HG02571 (cell line): Measurements from ENCODE around the gene MYO1D.
A peak's percentile ranks its signal among the peaks of the same experiment; 100 is the strongest.
"Not testable (repeated sequence)": the region's sequence is repeated elsewhere in the genome, so short reads cannot be mapped to it uniquely, and the experiment has no call there.

Source experiments
- ATAC-seq: cut with Tn5 transposase; IDR thresholded peaks from one replicate; pipeline ENCODE4 v1.9.1; 2021; ENCODE audit warnings: mild to moderate bottlenecking, moderate library complexity; ENCODE audit not compliant: unreplicated experiment

The MYO1D gene

DNA sequence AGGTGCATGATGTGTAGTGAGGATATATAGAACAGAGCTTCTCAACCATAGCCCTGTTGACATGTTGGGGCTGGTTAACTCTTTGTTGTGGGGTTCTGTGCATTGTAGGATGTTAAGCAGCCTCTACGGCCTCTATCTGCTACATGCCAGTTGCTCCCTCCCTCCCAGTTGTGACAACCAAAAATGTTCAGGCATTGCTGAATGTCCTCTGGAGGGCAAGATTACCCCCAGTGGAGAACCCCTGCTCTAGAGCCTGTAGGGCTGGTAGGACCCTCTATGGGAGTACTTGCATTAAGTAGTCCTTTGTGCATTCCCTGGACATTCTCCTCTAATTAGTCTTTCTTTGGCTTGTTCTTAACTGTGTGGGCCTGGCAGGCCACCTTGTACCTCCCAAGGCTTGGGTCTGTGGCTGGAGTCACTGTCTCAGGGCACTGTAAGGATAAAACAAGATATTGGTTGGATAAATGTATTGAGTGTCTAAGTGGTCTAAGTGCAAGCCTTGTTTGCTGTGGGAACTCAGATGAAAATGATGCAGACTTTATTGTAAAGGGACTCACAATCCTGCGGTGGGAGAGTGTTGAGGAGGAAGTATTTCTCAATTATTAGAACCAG is 19.8 kb upstream of the MYO1D start:
- ATAC-seq: no peak

DNA sequence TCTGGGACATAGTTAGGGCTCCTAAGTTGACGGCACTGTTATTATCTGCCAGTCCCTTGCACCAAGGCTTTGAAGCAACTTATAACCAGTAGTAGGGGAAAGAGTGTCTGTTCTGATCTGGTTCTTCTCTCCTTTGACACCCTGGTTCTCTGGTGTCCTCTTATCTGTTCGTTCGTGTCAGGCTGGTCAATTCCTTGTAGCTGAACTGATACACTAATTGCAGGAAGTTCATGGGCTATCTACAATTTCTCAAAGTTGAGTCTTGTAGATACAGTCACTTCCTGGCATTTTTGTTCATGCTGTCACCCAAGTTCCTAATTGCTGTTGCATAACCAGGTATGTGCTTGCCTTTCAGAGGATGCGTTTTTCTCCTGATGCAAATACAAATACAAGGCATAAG is 17.3 kb upstream of the MYO1D start:
- no peak for ATAC-seq

DNA sequence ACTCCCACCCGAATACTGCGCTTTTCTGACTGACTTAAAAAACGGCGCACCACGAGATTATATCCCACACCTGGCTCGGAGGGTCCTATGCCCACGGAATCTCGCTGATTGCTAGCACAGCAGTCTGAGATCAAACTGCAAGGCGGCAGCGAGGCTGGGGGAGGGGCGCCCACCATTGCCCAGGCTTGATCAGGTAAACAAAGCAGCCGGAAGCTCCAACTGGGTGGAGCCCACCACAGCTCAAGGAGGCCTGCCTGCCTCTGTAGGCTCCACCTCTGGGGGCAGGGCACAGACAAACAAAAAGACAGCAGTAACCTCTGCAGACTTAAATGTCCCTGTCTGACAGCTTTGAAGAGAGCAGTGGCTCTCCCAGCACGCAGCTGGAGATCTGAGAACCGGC is 10.5 kb upstream of the MYO1D start:
- ATAC-seq: not testable (repeated sequence)

DNA sequence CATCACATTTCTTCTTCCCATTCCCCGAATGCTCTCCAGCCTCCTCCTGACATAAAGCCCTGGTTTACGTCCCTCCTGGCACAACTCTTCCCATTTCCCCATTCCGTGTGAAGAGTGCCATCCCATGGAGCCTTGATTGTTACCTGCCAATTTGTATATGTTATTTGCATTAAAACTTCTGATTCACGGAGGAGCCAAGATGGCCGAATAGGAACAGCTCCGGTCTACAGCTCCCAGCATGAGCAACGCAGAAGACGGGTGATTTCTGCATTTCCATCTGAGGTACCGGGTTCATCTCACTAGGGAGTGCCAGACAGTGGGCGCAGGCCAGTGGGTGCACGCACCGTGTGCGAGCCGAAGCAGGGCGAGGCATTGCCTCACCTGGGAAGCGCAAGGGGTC is 10.0 kb upstream of the MYO1D start:
- not testable (repeated sequence) for ATAC-seq

DNA sequence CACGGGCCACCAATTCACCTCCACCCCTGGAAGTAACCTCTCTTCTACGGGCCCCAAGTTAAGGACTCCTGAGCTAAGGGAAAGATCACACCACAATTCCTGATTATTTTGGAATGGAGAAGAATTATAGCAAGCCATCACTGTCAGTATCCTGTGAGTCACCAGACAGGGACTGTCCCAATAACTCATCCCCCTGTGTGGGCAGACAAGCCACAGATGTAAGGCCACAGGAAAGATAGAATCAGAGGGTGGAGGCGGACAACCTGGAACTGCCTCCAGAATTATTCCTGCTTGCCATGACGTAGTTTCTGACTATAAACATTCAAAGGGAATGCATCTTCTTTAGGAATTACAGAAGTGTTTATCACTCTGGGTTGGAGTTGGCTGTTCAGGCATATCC is 5.8 kb upstream of the MYO1D start:
- no peak for ATAC-seq

DNA sequence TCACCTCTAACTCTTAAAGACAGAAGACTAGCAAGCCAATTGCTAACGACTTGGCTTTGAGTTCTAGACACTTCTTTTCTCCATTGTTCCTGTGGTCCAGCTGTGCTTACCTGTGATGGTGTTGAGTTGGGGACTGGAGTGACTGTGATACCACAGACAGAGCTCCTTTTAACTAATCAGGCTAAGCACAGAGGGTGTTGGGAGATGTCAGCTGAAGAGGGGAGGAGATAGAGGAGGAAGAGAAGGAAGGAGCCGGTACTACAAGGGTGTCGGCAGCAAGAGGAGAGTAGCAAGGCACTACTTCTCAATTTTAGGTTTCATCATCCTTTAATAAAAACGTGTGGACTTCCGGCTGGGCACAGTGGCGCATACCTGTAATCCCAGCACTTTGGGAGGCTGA is 5.1 kb upstream of the MYO1D start:
- ATAC-seq: no peak

DNA sequence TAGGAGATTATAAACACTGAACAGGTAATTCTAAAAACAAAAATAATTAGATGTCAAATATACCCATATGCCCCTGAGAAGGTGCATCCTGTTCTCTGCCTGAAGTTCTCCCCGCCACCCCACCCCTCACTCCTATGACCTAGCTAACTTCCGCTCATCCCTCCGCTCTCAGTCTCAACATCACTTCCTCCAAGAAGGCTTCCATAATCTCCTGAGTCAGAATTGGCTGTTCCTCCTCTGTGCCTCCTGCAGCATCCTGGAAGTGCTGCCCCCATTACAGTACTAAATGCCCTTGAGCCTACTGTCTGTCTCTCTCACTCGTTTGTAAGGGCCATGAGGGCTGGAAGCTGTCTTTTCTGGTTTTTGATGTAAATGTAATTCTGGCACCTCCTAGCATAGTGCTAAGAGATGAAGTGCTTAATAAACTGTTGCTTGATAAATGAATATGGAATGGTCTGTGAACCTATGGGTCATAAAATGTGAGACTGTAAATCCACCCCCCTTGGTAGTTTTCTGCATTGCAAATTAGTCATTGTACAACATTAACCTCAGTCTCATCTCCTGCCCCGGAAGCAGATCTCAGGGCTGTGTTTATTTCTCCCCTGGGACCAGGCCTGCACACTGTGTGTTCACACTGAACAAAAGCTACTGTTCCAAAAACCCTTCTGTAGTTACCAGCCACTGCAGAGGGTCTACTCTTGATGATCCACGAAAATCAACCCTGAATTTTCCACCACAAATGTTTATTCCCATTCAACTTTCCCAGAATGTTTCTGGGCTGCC is 3.9 kb upstream of the MYO1D start:
- no peak for ATAC-seq

DNA sequence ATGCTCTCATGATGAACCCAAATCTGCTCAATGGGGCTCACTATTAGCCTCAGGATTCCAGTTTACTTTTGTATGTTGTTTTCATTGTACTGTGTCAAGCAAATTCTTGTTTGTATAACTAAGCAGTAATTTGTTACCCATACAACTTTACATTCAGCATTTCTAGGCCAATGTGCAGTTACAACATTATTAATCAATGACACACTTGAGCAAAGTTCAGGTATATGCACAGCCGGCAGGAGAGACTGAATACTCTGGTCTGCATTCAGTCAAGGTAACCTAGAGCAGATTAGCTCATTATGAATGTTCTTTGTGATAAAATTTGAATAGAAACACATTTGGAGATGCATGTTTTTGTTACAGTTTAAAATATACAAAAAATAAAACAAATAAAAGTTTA is 2.2 kb upstream of the MYO1D start:
- ATAC-seq: no peak

DNA sequence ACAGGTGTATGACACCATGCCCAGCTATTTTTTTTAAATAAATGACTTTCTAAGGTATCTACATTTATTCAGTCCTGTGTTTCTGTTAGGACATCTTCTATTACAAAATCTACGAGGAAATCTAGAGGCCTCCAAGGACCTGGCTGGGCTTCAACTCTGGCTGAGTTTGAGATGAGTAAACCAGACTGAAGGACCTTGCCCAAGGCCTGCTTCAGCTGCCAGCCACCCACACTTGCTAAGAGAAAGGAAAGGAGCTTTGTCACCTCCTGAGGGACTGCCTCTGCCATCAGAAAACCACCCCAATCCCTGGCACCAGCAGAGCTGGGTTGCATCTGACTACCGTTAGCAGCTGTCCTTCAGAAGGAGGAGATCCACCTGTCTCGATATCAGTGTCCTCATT is 1.3 kb upstream of the MYO1D start:
- ATAC-seq: no peak

DNA sequence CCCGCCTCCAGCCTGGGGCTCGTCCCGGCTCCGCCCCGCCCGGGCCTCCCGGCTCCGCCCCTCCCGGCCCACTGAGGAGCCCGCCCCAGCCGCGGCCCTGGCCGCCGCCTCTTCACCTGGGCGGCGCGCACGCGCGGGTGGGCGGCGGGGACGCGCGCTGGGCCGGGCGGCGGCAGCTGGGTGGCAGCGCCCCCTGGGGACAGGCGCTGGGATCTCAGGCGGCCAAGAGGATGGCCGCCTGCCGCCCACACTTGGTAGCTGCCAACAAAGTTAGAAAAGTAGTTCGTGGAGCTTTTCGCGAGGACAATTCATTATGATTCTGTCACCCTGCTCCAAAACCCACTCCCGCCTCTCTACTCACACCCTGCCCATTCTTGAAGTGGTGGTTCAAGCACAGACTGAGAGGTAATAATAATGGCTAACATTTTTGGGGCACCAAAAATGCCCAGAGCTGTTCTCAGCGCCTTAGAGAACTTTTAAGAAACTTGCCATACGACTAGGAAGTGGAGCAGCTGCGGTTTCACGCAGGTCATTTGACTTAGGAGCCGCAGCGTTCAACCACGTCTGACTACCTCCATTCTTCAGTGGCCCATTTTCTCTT is 340 bp upstream of the MYO1D start:
- peak; percentile 87 for ATAC-seq

DNA sequence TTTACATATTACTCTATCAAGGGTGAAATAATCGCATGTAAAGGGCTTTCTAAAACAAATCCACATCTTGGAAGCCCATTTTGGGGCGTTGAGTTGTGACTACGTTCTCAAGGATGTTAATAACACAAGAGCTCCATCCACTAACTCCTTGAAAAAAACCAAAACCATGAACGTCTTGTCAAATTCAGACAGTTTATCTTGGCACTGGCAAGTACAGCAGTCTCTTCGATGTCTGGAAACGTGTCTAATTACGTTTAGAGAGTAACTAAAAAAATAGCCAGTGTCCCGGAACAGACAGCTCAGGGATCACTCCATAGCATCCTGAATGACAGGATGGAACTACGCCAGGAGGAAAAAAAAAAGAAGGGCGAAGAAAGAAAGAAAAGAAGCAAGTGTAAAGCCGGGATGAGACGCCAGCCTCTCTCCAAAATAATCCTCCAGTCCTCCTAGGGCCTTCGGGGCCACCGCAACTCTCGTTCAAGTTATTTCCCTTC is 954 bp downstream of the MYO1D start:
- no peak for ATAC-seq

DNA sequence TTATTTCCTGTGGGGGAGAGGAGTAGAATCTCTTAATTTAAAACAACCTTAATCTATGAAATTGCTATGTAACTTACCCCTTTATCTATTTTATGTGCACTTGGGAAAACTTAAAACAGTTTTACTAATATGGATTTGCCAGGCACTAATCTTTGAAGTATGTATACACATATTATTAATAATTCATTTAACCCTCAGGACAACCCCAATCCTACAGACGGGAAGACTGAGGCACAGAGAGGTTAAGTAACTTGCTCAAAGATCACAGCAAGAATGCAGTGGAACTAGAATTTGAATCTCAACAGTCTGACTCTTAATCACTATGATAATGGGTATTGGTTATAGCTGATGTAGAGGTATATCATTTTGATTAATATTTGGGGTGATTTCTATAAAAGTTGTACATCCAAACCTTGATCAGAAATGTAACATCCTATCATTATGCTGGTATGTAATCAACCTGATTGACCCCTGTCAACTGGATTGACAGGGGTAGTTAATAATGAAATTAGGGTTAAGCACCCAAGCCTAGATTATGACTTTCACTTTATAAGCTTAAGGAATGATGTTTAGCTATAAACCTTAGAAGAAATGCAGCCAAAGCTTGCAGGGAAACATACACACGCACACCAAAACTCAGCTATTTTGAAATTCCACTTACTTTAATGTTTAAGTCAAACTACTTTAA is 1.6 kb downstream of the MYO1D start:
- no peak for ATAC-seq

DNA sequence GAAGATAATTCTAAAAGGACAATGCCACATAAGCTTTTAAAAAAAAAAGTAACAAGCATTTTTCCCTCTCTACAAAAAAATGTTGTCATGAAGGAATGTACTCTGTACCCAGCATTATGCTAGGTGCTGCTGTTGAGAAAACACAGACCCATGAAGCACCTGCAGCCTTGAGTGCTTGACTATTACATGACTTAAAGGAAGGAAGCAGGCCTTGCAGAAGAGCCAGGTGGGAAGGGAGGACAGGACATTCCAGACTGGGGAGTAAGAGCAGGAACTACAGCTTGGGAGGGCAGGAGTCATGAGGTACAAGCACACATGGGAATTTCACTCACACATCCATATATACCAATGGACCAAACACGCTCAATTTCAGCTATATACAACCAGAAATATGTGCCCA is 3.8 kb downstream of the MYO1D start:
- ATAC-seq: no peak

DNA sequence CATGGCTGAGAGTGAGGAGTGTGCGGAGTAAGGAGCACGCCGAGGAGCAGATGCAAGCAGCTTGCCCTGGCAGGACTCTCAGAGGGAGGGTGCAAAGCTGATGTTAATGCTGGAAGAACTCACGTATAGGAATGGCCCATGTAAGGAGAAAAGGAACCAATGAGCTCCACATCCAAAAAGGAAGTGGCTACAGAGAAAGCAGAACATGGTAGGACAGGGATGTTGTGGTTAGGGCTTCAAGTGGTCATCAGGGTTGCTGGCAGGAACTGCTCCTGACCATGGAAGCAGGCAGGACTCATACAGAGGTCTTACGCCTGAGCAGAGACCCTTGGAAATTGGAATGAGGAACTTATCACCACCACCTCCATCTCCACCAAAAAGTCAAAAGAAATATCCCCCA is 5.2 kb downstream of the MYO1D start:
- no peak for ATAC-seq

DNA sequence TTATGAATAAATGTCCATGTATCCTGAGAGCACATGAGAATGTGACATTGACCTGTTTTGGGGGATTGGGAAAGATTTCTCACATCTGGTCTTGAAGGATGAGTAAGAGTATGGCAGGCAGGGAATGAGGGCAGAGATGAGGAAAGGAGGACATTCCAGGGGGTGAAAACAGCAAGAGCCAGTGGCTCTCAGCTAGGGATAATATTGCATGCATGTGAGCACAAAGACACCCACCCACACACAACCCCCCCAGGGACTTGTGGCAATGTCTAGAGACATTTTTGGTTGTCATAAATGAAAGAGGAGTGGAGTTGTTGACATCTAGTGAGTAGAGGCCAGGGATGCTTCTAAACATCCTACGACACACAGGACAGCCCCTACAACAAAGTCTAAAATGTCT is 6.0 kb downstream of the MYO1D start:
- no peak for ATAC-seq

DNA sequence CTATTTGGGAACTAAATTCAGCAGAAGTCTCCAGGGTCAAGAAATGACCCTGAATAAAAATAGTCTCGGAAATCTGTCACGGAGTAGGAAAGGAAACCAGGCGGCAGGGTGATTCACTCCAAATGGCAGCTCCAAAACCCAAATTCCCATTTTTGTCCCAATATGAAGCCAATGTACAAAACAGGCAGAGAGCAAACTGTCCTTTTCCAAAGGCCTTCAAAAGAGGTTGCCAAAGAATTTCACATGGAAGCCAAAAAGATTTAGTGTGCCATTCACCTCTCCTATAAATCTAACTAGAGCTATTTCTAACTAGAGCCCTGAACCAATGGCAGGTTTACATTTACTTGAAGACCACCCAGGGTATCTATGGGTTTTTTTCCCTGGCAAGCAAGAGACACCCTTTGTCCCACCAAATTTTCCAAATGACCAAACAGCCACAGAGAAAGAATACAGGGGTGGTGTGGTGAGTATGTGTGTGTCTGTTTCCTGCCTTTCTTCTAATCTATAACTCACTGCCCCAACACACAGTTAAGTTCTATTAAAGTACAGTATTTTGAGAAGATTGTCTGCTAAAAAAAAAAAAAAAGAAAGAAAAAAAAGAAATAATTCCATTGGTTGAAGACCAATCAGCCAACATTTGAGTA is 6.8 kb downstream of the MYO1D start:
- no peak for ATAC-seq

DNA sequence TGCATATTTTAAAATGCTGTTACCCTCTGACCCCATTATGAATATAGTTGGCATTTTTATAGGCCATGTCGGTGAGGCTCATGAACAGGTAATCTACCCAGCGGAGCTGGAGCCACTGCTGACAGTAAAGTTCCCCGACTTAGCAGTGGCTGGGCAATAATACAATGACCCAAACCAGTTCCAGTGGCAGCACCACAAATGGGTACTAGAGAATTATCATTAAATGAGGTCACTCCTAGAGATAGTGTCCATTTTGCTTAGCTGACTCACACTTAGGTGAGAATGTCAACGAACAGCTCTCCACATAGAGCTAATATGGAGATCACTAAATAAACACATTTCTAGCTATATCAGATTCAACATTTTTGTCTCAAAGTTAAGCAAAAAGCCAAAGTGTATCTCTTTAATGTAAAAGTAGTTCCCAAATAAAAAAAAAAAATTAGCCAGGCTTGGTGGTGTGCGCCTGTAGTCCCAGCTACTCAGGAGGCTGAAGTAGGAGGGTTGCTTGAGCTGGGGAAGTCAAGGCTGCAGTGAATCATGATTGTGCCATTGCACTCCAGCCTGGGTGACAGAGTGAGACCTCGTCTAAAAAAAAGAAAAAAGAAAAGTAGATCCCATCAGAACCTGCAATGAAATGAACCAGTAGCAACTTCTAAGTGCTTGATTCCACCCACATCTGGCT is 7.4 kb downstream of the MYO1D start:
- ATAC-seq: no peak

DNA sequence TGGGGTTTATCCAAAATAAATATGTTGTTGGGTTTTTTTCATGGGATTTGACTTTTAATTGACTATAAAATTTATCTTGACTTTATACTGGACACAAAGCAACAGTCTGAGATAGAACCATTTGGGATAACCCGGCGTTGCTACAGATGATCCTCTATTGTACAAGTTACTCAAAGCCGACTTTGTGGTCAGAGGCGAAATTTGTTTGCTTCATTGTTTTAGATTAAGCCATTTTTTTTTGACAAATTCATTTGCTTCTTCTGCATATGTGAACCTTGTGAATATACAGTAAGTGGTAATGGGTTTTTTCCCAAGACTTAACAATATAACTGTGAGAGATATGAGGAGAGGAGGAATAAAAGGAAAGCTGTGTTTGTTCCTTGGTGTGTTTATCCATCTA is 11.8 kb downstream of the MYO1D start:
- no peak for ATAC-seq

DNA sequence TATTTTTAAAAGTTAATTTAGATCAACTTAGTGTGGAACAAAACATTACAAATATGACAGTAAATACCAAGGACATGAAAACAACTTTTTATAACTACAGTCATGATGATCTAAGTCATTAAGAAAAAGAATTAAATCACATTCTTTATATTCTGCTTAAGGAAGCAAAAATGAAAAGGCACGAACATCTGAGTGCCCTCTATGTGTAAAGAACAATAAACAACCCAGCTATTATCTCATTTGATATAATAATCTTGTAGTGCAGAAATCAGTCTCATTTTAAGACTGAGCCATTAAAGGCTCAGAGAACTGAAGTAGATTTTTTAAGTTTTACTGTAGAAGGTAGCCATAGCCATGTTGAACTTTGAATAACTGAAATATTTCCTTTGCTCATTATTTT is 13.4 kb downstream of the MYO1D start:
- no peak for ATAC-seq

DNA sequence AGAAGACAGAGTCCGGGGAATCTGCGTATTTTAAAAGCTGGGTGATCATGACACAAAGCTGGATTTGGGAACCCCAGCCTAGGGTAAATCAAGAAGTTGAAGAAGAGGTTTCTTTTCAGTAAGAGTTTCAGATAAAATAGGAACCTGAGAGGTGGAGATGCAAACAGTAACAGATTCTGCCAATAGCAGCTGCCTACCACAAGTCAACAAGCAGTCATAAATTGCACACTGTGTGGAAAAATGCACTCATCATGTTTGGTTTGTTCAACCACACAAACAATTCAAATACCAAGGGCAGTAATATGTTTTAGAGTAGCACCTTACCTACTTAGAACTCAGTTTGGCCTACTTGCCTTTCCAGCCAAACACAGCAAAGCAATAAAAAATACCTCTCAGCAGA is 14.0 kb downstream of the MYO1D start:
- ATAC-seq: no peak

DNA sequence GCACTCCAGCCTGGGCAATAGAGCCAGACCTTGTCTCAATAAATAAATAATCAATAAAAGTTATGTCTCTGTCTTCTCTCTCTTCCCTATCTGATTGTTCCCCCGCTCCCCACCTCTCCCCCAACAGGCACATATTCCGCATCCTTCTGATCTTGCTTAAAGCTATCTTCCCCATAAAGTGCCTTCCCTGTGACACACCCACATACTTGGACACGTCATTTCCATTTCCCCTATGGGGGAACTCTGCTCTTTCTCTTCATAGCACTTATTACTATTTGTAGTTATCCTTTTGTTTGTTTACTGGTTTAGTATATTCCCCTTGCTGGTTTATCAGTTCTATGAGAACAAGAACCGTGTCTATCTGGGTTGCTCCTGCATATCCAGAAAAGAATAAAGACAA is 14.9 kb downstream of the MYO1D start:
- no peak for ATAC-seq
